HEK293 (cell line): ENCODE results near the gene AOC3.
"Not testable (repeated sequence)": the region's sequence is repeated elsewhere in the genome, so short reads cannot be mapped to it uniquely, and the experiment has no call there.

Experiments
- CTCF ChIA-PET: fragments of 350-600 bp; formaldehyde crosslinking; extraction: SDS; loops from one replicate; lab custom pipeline; 2021; ENCODE audit warnings: antibody characterized with exemption; lab: Yijun Ruan, JAX
- POLR2A ChIA-PET: fragments of 300-600 bp; formaldehyde crosslinking; extraction: SDS; loops from one replicate; lab custom pipeline; 2020; ENCODE audit warnings: antibody characterized with exemption, inconsistent platforms; lab: Yijun Ruan, JAX
- H3K27ac ChIP-seq: fragments of 200-500 bp; sonication (Bioruptor generic); 2 replicates; pipeline ENCODE4 v1.5.1; 2014; ENCODE audit warnings: low read depth, low read length, control low read depth, inconsistent platforms; ENCODE audit errors: extremely low read depth
- H3K36me3 ChIP-seq, 2 experiments: fragments of 200-500 bp in 1 of 2; sonication (Bioruptor generic) in 1 of 2; 1 replicate in 1 of 2; 2 replicates in 1 of 2; pipeline ENCODE4 v1.5.1; 2014 to 2017; ENCODE audit warnings: inconsistent platforms in 2 of 2, low read length in 2 of 2; ENCODE audit not compliant: control insufficient read depth in 2 of 2, insufficient read depth in 1 of 2
- H3K4me1 ChIP-seq: fragments of 200-500 bp; sonication (Bioruptor generic); 2 replicates; pipeline ENCODE4 v1.5.1; 2014; ENCODE audit warnings: mild to moderate bottlenecking, low read length, inconsistent platforms; ENCODE audit not compliant: control insufficient read depth, insufficient read depth
- H3K4me3 ChIP-seq: 2 replicates; pipeline ENCODE4 v1.5.1; 2011; ENCODE audit warnings: low read depth, mild to moderate bottlenecking, control low read depth, low read length, moderate library complexity
- H3K9me3 ChIP-seq: fragments of 200-500 bp; sonication (Bioruptor generic); 2 replicates; pipeline ENCODE4 v1.5.1; 2014; ENCODE audit warnings: low read depth, low read length, inconsistent platforms; ENCODE audit not compliant: control insufficient read depth, insufficient read depth
- BCL11A ChIP-seq: fragments of 450-650 bp; formaldehyde crosslinking; IDR thresholded peaks from 2 replicates; pipeline ENCODE4 v1.5.1; 2016; ENCODE audit warnings: low read depth, missing biosample characterization, missing genetic modification characterization
- GFI1B ChIP-seq: fragments of 450-650 bp; formaldehyde crosslinking; IDR thresholded peaks from 2 replicates; pipeline ENCODE4 v1.5.1; 2016; ENCODE audit warnings: missing biosample characterization, missing genetic modification characterization
- INSM2 ChIP-seq: fragments of 450-650 bp; formaldehyde crosslinking; IDR thresholded peaks from 2 replicates; pipeline ENCODE4 v1.5.1; 2016; ENCODE audit warnings: missing biosample characterization, missing genetic modification characterization
- KLF10 ChIP-seq: fragments of 450-650 bp; IDR thresholded peaks from 2 replicates; pipeline ENCODE4 v1.5.1; 2018; ENCODE audit warnings: missing biosample characterization, mild to moderate bottlenecking, missing genetic modification characterization
- SCRT2 ChIP-seq: fragments of 450-650 bp; formaldehyde crosslinking; IDR thresholded peaks from 2 replicates; pipeline ENCODE4 v1.5.1; 2016; ENCODE audit warnings: missing biosample characterization, missing genetic modification characterization
- YY1 ChIP-seq: fragments of 450-650 bp; formaldehyde crosslinking; IDR thresholded peaks from 2 replicates; pipeline ENCODE4 v1.5.1; 2018; ENCODE audit warnings: missing biosample characterization, missing genetic modification characterization
- ZBTB49 ChIP-seq: fragments of 450-650 bp; formaldehyde crosslinking; IDR thresholded peaks from 2 replicates; pipeline ENCODE4 v1.5.1; 2016; ENCODE audit warnings: missing biosample characterization, missing genetic modification characterization, low read depth
- ZBTB7A ChIP-seq: fragments of 450-650 bp; formaldehyde crosslinking; IDR thresholded peaks from 2 replicates; pipeline ENCODE4 v1.5.1; 2016; ENCODE audit warnings: low read depth, missing biosample characterization, missing genetic modification characterization
- ZIC2 ChIP-seq: fragments of 450-650 bp; formaldehyde crosslinking; IDR thresholded peaks from 2 replicates; pipeline ENCODE4 v1.5.1; 2016; ENCODE audit warnings: missing biosample characterization, missing genetic modification characterization
- ZNF10 ChIP-seq: fragments of 450-650 bp; formaldehyde crosslinking; IDR thresholded peaks from 2 replicates; pipeline ENCODE4 v1.5.1; 2017; ENCODE audit warnings: missing biosample characterization, missing genetic modification characterization
- ZNF19 ChIP-seq: fragments of 450-650 bp; formaldehyde crosslinking; IDR thresholded peaks from 2 replicates; pipeline ENCODE4; 2016; ENCODE audit warnings: missing biosample characterization, missing genetic modification characterization, low read depth
- ZNF223 ChIP-seq: fragments of 450-650 bp; formaldehyde crosslinking; IDR thresholded peaks from 2 replicates; pipeline ENCODE4 v1.5.1; 2016; ENCODE audit warnings: missing biosample characterization, missing genetic modification characterization
- ZNF335 ChIP-seq: fragments of 450-650 bp; formaldehyde crosslinking; conservative IDR thresholded peaks from 2 replicates; pipeline ENCODE4 v1.5.1; 2016; ENCODE audit warnings: missing biosample characterization, missing genetic modification characterization
- ZNF394 ChIP-seq: fragments of 450-650 bp; formaldehyde crosslinking; IDR thresholded peaks from 2 replicates; pipeline ENCODE4 v1.5.1; 2016; ENCODE audit warnings: missing biosample characterization, missing genetic modification characterization, mild to moderate bottlenecking, moderate library complexity, borderline replicate concordance
- ZNF48 ChIP-seq: fragments of 450-650 bp; formaldehyde crosslinking; IDR thresholded peaks from 2 replicates; pipeline ENCODE4 v1.5.1; 2016; ENCODE audit warnings: missing biosample characterization, missing genetic modification characterization
- ZNF488 ChIP-seq: fragments of 450-650 bp; formaldehyde crosslinking; IDR thresholded peaks from 2 replicates; pipeline ENCODE4 v1.5.1; 2016; ENCODE audit warnings: missing biosample characterization, missing genetic modification characterization
- ZNF560 ChIP-seq: fragments of 450-650 bp; formaldehyde crosslinking; IDR thresholded peaks from 2 replicates; pipeline ENCODE4 v1.5.1; 2017; ENCODE audit warnings: missing biosample characterization, missing genetic modification characterization, borderline replicate concordance
- ZNF623 ChIP-seq: fragments of 450-650 bp; formaldehyde crosslinking; IDR thresholded peaks from 2 replicates; pipeline ENCODE4 v1.5.1; 2016; ENCODE audit warnings: missing biosample characterization, missing genetic modification characterization
- ZSCAN18 ChIP-seq: fragments of 450-650 bp; formaldehyde crosslinking; IDR thresholded peaks from 2 replicates; pipeline ENCODE4 v1.5.1; 2016; ENCODE audit warnings: missing biosample characterization, missing genetic modification characterization

The AOC3 gene

GRCh38 chr17:42853968-42854790, 3.2 kb downstream of the AOC3 start:
- Histone ChIP-seq H3K27ac (no peak overlapping the region), H3K36me3 (peaks cover 0 to 4% of the 10 kb centered on the region in 2 experiments; a peak in 2 of 3 replicates), H3K4me3 (no peak overlapping the region), H3K9me3 (no peaks in the 10 kb centered on the region), H3K4me1 (no peaks in the 10 kb centered on the region)
- CTCF ChIA-PET, result interaction anchor here (2.0 kb wide), 1 partner anchor 11 kb away, joined by 6 read pairs; no protein-coding TSS in a partner anchor
- TF ChIP-seq ZNF560 (no peak), ZNF335 (tag by site-specific recombination) (no peak), ZNF223 (tag by site-specific recombination) (no peak), YY1 (tag by site-specific recombination) (no peak), SCRT2 (tag by site-specific recombination) (peak; percentile 57)
- POLR2A ChIA-PET, result interaction anchor here (1.1 kb wide), 1 partner anchor 144 kb away, joined by 3 read pairs; the partner anchor contains the start of gene RPL27

GRCh38 chr17:42855048-42855596, 4.1 kb downstream of the AOC3 start:
- ChIA-PET POLR2A (interaction anchor here (0.8 kb wide), 1 partner anchor 136 kb away, joined by 3 read pairs; no protein-coding TSS in a partner anchor), CTCF (interaction anchor here (1.1 kb wide), 1 partner anchor 74 kb away, joined by 3 read pairs; no protein-coding TSS in a partner anchor)

GRCh38 chr17:42856093-42856492, 5.1 kb downstream of the AOC3 start:
- H3K4me1 ChIP-seq, H3K27ac ChIP-seq, H3K4me3 ChIP-seq, H3K9me3 ChIP-seq, H3K36me3 ChIP-seq: not testable (repeated sequence)
- ChIA-PET CTCF (interaction anchor here (1.1 kb wide), 1 partner anchor 73 kb away, joined by 3 read pairs; no protein-coding TSS in a partner anchor), POLR2A (interaction anchor here (0.5 kb wide), 1 partner anchor 11 kb away, joined by 3 read pairs; no protein-coding TSS in a partner anchor)

More at GRCh38 chr17:42855048-42855596, 4.1 kb downstream of the AOC3 start:
- no peak for TF ChIP-seq ZNF10 (tag by site-specific recombination)
- no peak for TF ChIP-seq ZNF19 (tag by site-specific recombination)
- no peak for TF ChIP-seq ZIC2 (tag by site-specific recombination)
- TF ChIP-seq INSM2 (tag by site-specific recombination), result no peak
- no peak for TF ChIP-seq ZBTB7A
- no peak for TF ChIP-seq BCL11A (tag by site-specific recombination)
- no peak for TF ChIP-seq ZSCAN18 (tag by site-specific recombination)
- TF ChIP-seq ZNF488 (tag by site-specific recombination), result no peak
- TF ChIP-seq ZNF48 (tag by site-specific recombination), result no peak
- no peak for TF ChIP-seq ZBTB49 (tag by site-specific recombination)
- no peak for TF ChIP-seq ZNF394 (tag by site-specific recombination)
- TF ChIP-seq KLF10 (tag by site-specific recombination), result no peak
- TF ChIP-seq ZNF623 (tag by site-specific recombination), result no peak
- TF ChIP-seq GFI1B (tag by site-specific recombination), result no peak
- no peak overlapping the region for H3K4me3 ChIP-seq
- no peak overlapping the region for H3K27ac ChIP-seq
- peaks cover 0 to 4% of the 10 kb centered on the region in 2 experiments; a peak in 2 of 3 replicates for H3K36me3 ChIP-seq
- H3K9me3 ChIP-seq, result no peaks in the 10 kb centered on the region
- no peaks in the 10 kb centered on the region for H3K4me1 ChIP-seq

- H3K27ac ChIP-seq, H3K36me3 ChIP-seq, H3K4me1 ChIP-seq, H3K4me3 ChIP-seq, H3K9me3 ChIP-seq, POLR2A ChIA-PET, CTCF ChIA-PET: not testable (repeated sequence)
Observed at GRCh38 chr17:42856516-42856915, 5.5 kb downstream of the AOC3 start.
